A673 (cell line): ENCODE data around the gene HIVEP1. TPM values are rescaled to one million over a fixed set of nuclear protein-coding genes. Genes with fewer than 3 reads are reported as not detected.

Experiments used
- BruUV-seq: library from RNA; stranded (reverse); fragments of 400-500 nt; replicated peaks from 2 replicates; lab custom pipeline; 2021; lab: Mats Ljungman, UMichigan
- CTCF ChIA-PET: fragments of 300-600 bp; sonication (Branson Sonifier 250); formaldehyde crosslinking; loops from one replicate; lab custom pipeline; 2022; ENCODE audit warnings: antibody characterized with exemption; lab: Charles Lee
- POLR2A ChIA-PET: fragments of 300-600 bp; sonication (Branson Sonifier 250); formaldehyde crosslinking; loops from one replicate; lab custom pipeline; 2022; ENCODE audit warnings: antibody characterized with exemption; ENCODE audit not compliant: low non-redundant PET; lab: Charles Lee
- DNase-seq: peaks from one replicate; pipeline ENCODE4 v3.0.0-alpha.2; 2015; ENCODE audit warnings: low spot score
- H3K27ac ChIP-seq: fragments of 200-600 bp; sonication (generic); 2 replicates; pipeline ENCODE4 v1.5.1; 2016; ENCODE audit warnings: mixed run types, low read depth, mild to moderate bottlenecking, mixed read lengths, antibody characterized with exemption, low read length; ENCODE audit not compliant: poor library complexity, severe bottlenecking
- H3K27me3 ChIP-seq: fragments of 200-600 bp; sonication (generic); replicated peaks from 2 replicates; pipeline ENCODE4 v1.6.1; 2017; ENCODE audit warnings: mixed run types, low read depth, mild to moderate bottlenecking, mixed read lengths, antibody characterized with exemption, low read length; ENCODE audit not compliant: insufficient read depth, poor library complexity
- H3K36me3 ChIP-seq: fragments of 200-600 bp; sonication (generic); 2 replicates; pipeline ENCODE4 v1.6.1; 2016; ENCODE audit warnings: mixed run types, mild to moderate bottlenecking, mixed read lengths, antibody characterized with exemption, low read length; ENCODE audit not compliant: insufficient read depth, poor library complexity, severe bottlenecking
- H3K4me1 ChIP-seq: fragments of 200-600 bp; sonication (generic); 2 replicates; pipeline ENCODE4 v1.6.1; 2017; ENCODE audit warnings: mixed run types, mild to moderate bottlenecking, mixed read lengths, antibody characterized with exemption, low read length; ENCODE audit not compliant: insufficient read depth, poor library complexity, severe bottlenecking
- H3K4me3 ChIP-seq: fragments of 200-600 bp; sonication (generic); 2 replicates; pipeline ENCODE4 v1.5.1; 2016; ENCODE audit warnings: low read depth, mixed run types, mild to moderate bottlenecking, mixed read lengths, low read length; ENCODE audit not compliant: poor library complexity, severe bottlenecking
- H3K9me3 ChIP-seq: fragments of 200-600 bp; sonication (generic); 2 replicates; pipeline ENCODE4 v1.6.1; 2016; ENCODE audit warnings: mixed run types, low read depth, mild to moderate bottlenecking, mixed read lengths, antibody characterized with exemption, low read length; ENCODE audit not compliant: poor library complexity, severe bottlenecking
- EZH2 ChIP-seq: fragments of 200-600 bp; sonication (generic); IDR thresholded peaks from 2 replicates; pipeline ENCODE4 v1.6.1; 2017; ENCODE audit warnings: borderline replicate concordance, low read depth, mild to moderate bottlenecking, mixed read lengths, antibody characterized with exemption, low read length; ENCODE audit not compliant: poor library complexity, severe bottlenecking
- intact Hi-C: fragments of 100-400 bp; cut with micrococcal nuclease; formaldehyde crosslinking; loops from one replicate; pipeline ENCODE4 v1.10.0; 2022; ENCODE audit not compliant: unreplicated experiment
- total RNA-seq: library from RNA; stranded (reverse); gene quantifications from 2 replicates; pipeline ENCODE4 v1.2.3, GENCODE V29; 2021
- TF ChIP-seq, protein P1 (sequence below): fragments of 300-800, 200-600 bp; sonication (generic); conservative IDR thresholded peaks from 2 replicates; pipeline ENCODE4 v1.5.1; 2017; ENCODE audit warnings: low read depth, mild to moderate bottlenecking, antibody characterized with exemption, low read length, moderate library complexity, mixed read lengths

The HIVEP1 gene
- total RNA-seq, 1 experiment from 2014 or later, result 21.5 TPM

DNA sequence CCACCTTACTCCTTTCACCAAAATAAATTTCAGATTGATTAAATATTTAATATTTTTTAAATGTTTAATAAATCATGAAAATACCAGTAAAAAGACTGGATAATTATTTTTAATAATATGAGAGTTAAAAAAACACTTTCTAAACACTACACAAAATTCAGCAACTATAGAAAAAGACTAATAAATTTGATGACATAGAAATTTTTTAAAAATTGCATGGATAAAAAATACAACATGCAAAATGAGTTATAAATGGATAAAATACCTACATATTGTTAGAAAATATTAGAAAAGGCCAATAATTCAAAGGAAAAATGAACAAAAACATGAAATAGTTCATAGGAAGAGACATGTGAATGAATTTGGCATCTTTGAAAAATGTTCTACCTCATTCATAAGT, 177.0 kb downstream of the HIVEP1 start:
- Histone ChIP-seq H3K27ac (no peak overlapping the region), H3K27me3 (no peaks in the 10 kb centered on the region), H3K36me3 (no peaks in the 10 kb centered on the region), H3K4me1 (no peaks in the 10 kb centered on the region), H3K9me3 (no peaks in the 10 kb centered on the region), H3K4me3 (no peak overlapping the region)
- ChIA-PET POLR2A (no interaction called here), CTCF (no interaction called here)
- intact Hi-C loops, result no loop called here
- no peak for DNase-seq
- BruUV-seq, result no TSS peak
- no peak for TF ChIP-seq EZH2
- TF ChIP-seq, protein P1, sequence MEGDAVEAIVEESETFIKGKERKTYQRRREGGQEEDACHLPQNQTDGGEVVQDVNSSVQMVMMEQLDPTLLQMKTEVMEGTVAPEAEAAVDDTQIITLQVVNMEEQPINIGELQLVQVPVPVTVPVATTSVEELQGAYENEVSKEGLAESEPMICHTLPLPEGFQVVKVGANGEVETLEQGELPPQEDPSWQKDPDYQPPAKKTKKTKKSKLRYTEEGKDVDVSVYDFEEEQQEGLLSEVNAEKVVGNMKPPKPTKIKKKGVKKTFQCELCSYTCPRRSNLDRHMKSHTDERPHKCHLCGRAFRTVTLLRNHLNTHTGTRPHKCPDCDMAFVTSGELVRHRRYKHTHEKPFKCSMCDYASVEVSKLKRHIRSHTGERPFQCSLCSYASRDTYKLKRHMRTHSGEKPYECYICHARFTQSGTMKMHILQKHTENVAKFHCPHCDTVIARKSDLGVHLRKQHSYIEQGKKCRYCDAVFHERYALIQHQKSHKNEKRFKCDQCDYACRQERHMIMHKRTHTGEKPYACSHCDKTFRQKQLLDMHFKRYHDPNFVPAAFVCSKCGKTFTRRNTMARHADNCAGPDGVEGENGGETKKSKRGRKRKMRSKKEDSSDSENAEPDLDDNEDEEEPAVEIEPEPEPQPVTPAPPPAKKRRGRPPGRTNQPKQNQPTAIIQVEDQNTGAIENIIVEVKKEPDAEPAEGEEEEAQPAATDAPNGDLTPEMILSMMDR, result no peak

DNA sequence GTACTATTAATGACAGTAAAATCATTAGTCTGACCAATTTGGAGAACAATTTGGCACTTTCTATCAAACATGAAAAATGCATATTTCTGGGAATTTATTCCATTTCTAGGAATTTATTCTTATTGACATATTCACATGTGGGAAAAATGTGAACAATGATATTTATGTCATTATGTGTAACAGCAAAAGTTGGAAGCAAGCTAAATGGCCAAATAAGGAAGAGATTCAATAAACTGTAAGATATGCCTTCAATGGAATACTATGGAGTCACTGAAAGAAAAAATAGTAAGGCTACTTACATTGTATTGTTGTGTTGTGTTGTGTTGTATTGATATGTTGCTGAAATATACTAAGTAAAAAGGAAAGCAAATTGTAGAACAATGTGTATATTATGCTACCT, 177.5 kb downstream of the HIVEP1 start:
- H3K9me3 ChIP-seq, result no peaks in the 10 kb centered on the region
- no peak overlapping the region for H3K4me3 ChIP-seq
- no TSS peak for BruUV-seq
- H3K4me1 ChIP-seq, result no peaks in the 10 kb centered on the region
- DNase-seq, result no peak
- no peak for TF ChIP-seq EZH2
- TF ChIP-seq, protein P1, result no peak
- CTCF ChIA-PET, result no interaction called here
- H3K27me3 ChIP-seq, result no peaks in the 10 kb centered on the region
- POLR2A ChIA-PET, result no interaction called here
- H3K36me3 ChIP-seq, result no peaks in the 10 kb centered on the region
- H3K27ac ChIP-seq, result no peak overlapping the region
- intact Hi-C loops, result no loop called here

DNA sequence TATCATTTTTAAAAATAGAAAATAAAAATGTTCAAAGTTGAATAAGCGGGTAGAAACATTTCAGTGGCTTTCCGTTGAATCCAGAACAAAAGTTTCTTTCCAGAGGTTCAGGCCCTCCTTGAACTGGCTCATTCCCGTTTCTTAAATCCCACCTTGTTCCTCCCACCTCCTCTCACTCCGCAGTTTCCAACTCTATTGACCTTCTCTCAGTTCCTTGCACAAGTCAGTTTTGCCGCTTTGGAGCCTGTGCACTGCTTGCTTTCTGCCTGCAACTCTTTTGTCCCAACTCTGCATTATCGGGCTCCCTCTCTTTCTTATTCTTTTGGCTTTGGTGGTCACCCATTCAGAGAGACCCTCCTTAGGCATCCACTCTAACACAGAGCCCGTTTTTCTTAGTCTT, 178.1 kb downstream of the HIVEP1 start:
- Histone ChIP-seq H3K27me3 (no peaks in the 10 kb centered on the region), H3K27ac (no peak overlapping the region), H3K36me3 (no peaks in the 10 kb centered on the region), H3K9me3 (no peaks in the 10 kb centered on the region), H3K4me3 (no peak overlapping the region), H3K4me1 (no peaks in the 10 kb centered on the region)
- intact Hi-C loops, result no loop called here
- POLR2A ChIA-PET, result no interaction called here
- CTCF ChIA-PET, result no interaction called here
- no peak for TF ChIP-seq EZH2
- TF ChIP-seq, protein P1, result no peak
- no peak for DNase-seq
- no TSS peak for BruUV-seq
